SU-DHL-6 (cell line): ENCODE measurements around the gene OR2T34.

Experiments
- EZH2phosphoT487 ChIP-seq: fragments of 200-600 bp; sonication (generic), shearing (Covaris generic); conservative IDR thresholded peaks from 2 replicates; pipeline ENCODE4 v1.6.1; 2018; ENCODE audit warnings: mild to moderate bottlenecking, antibody characterized with exemption, low read length, moderate library complexity, mixed read lengths
- TF ChIP-seq, protein P1 (sequence below): fragments of 200-600 bp; sonication (generic); IDR thresholded peaks from one replicate; pipeline ENCODE4 v1.5.1; 2017; ENCODE audit warnings: antibody characterized with exemption, mild to moderate bottlenecking, low read length, moderate library complexity; ENCODE audit not compliant: insufficient read depth, poor library complexity, severe bottlenecking

DNA sequence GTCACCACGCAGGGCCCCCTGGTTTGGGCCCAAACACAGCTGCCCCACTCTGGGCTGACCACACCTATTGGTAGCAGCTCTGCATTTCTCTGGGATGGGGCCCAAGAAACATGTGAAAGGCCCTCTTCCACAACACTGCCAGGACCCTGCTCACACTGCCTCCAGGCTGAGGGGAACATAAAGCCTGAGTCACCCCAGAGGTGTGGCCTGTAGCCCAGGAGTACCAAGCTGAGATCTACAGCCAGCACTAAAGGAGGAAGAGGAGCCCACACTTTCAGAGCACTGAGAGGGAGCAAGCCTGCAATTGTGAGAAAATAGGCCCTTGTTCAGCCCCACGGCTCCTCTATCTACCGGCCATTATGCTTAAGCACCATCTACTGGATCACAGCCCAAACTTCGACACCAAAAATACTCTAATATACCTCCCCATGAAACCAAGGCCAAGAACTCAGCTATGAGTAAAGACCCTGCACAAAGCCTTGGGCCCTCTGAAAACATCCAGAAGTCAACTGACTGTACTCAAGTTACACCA lies 37.4 kb upstream of the OR2T34 start:
- TF ChIP-seq, protein P1, sequence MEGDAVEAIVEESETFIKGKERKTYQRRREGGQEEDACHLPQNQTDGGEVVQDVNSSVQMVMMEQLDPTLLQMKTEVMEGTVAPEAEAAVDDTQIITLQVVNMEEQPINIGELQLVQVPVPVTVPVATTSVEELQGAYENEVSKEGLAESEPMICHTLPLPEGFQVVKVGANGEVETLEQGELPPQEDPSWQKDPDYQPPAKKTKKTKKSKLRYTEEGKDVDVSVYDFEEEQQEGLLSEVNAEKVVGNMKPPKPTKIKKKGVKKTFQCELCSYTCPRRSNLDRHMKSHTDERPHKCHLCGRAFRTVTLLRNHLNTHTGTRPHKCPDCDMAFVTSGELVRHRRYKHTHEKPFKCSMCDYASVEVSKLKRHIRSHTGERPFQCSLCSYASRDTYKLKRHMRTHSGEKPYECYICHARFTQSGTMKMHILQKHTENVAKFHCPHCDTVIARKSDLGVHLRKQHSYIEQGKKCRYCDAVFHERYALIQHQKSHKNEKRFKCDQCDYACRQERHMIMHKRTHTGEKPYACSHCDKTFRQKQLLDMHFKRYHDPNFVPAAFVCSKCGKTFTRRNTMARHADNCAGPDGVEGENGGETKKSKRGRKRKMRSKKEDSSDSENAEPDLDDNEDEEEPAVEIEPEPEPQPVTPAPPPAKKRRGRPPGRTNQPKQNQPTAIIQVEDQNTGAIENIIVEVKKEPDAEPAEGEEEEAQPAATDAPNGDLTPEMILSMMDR = no peak
- no peak for TF ChIP-seq EZH2phosphoT487
